Neural cell (in vitro differentiated cells): ENCODE results near the gene REPIN1. TPM values are rescaled to one million over a fixed set of nuclear protein-coding genes. Genes with fewer than 3 reads are reported as not detected.

Experiments used
- H2AFZ ChIP-seq: fragments of 200-600, 300-800 bp; sonication (generic), shearing (Covaris generic); 2 replicates; pipeline ENCODE4 v1.6.0; 2014; ENCODE audit warnings: low read depth, mild to moderate bottlenecking, antibody characterized with exemption, low read length, moderate library complexity
- H3F3A ChIP-seq: fragments of 200-600 bp; shearing (Covaris generic); 2 replicates; pipeline ENCODE4 v1.6.1; 2016; ENCODE audit warnings: mild to moderate bottlenecking, moderate library complexity, mixed read lengths, antibody characterized with exemption, low read length; ENCODE audit not compliant: insufficient read depth, poor library complexity, severe bottlenecking
- H3K27ac ChIP-seq: fragments of 200-600, 300-800 bp; sonication (generic), shearing (Covaris generic); 2 replicates; pipeline ENCODE4 v1.5.1; 2014; ENCODE audit warnings: mild to moderate bottlenecking, low read length, moderate library complexity
- H3K27me3 ChIP-seq: fragments of 300-800, 200-600 bp; sonication (generic), shearing (Covaris generic); 2 replicates; pipeline ENCODE4 v1.6.0; 2014; ENCODE audit warnings: mild to moderate bottlenecking, low read depth, low read length, moderate library complexity; ENCODE audit not compliant: insufficient read depth
- H3K36me3 ChIP-seq: fragments of 300-800, 200-600 bp; sonication (generic), shearing (Covaris generic); 2 replicates; pipeline ENCODE4 v1.5.1; 2014; ENCODE audit warnings: mild to moderate bottlenecking, antibody characterized with exemption, low read length, moderate library complexity; ENCODE audit not compliant: insufficient read depth
- H3K4me2 ChIP-seq: fragments of 300-800, 200-600 bp; sonication (generic), shearing (Covaris generic); 2 replicates; pipeline ENCODE4 v1.6.0; 2014; ENCODE audit warnings: mild to moderate bottlenecking, low read length
- H3K4me3 ChIP-seq: fragments of 300-800, 200-600 bp; sonication (generic), shearing (Covaris generic); 2 replicates; pipeline ENCODE4 v1.5.1; 2014; ENCODE audit warnings: mild to moderate bottlenecking, low read length, moderate library complexity
- H3K79me2 ChIP-seq: fragments of 200-600 bp; shearing (Covaris generic); replicated peaks from 2 replicates; pipeline ENCODE4 v1.6.0; 2014; ENCODE audit warnings: mild to moderate bottlenecking, low read length, moderate library complexity; ENCODE audit not compliant: insufficient read depth
- H3K9ac ChIP-seq: fragments of 300-800, 200-600 bp; sonication (generic), shearing (Covaris generic); 2 replicates; pipeline ENCODE4 v1.6.1; 2016; ENCODE audit warnings: mild to moderate bottlenecking, low read length, mixed read lengths
- H3K9me2 ChIP-seq: fragments of 200-600 bp; shearing (Covaris generic); 2 replicates; pipeline ENCODE4 v1.6.1; 2016; ENCODE audit warnings: mild to moderate bottlenecking, low read length, mixed read lengths; ENCODE audit not compliant: insufficient read depth
- H3K9me3 ChIP-seq: fragments of 200-600, 300-800 bp; sonication (generic), shearing (Covaris generic); 2 replicates; pipeline ENCODE4 v1.6.1; 2016; ENCODE audit warnings: mild to moderate bottlenecking, mixed run types, low read length, moderate library complexity, mixed read lengths
- H4K20me1 ChIP-seq: fragments of 200-600 bp; shearing (Covaris generic); 2 replicates; pipeline ENCODE4 v1.6.1; 2016; ENCODE audit warnings: mild to moderate bottlenecking, mixed run types; ENCODE audit not compliant: insufficient read depth
- CTCF ChIP-seq: fragments of 450-650 bp; IDR thresholded peaks from 2 replicates; pipeline ENCODE4 v1.5.1; 2014; ENCODE audit warnings: antibody characterized with exemption, mild to moderate bottlenecking, moderate library complexity; ENCODE audit not compliant: poor library complexity, severe bottlenecking
- EP300 ChIP-seq: fragments of 450-650 bp; conservative IDR thresholded peaks from 2 replicates; pipeline ENCODE4 v1.6.1; 2014; ENCODE audit warnings: antibody characterized with exemption, mild to moderate bottlenecking, moderate library complexity; ENCODE audit not compliant: poor library complexity, severe bottlenecking
- EZH2 ChIP-seq: fragments of 200-600, 300-800 bp; shearing (Covaris generic), sonication (generic); IDR thresholded peaks from 2 replicates; pipeline ENCODE4 v1.6.1; 2014; ENCODE audit warnings: antibody characterized with exemption, low read length, borderline replicate concordance, mild to moderate bottlenecking; ENCODE audit not compliant: insufficient read depth, poor library complexity, severe bottlenecking
- MXI1 ChIP-seq: fragments of 450-650 bp; conservative IDR thresholded peaks from 2 replicates; pipeline ENCODE4 v1.6.1; 2014; ENCODE audit warnings: antibody characterized with exemption, mild to moderate bottlenecking; ENCODE audit not compliant: poor library complexity, severe bottlenecking
- POLR2AphosphoS5 ChIP-seq: IDR thresholded peaks from 2 replicates; pipeline ENCODE4 v1.6.1; 2012
- RAD21 ChIP-seq: fragments of 450-650 bp; conservative IDR thresholded peaks from 2 replicates; pipeline ENCODE4 v1.6.1; 2014; ENCODE audit warnings: antibody characterized with exemption, mild to moderate bottlenecking, moderate library complexity
- REST ChIP-seq: IDR thresholded peaks from 2 replicates; pipeline ENCODE4 v1.6.1; 2012; ENCODE audit warnings: borderline replicate concordance
- SMC3 ChIP-seq: fragments of 450-650 bp; conservative IDR thresholded peaks from 2 replicates; pipeline ENCODE4 v1.6.1; 2014; ENCODE audit warnings: antibody characterized with exemption, mild to moderate bottlenecking, moderate library complexity; ENCODE audit not compliant: poor library complexity
- TAF1 ChIP-seq: IDR thresholded peaks from 2 replicates; pipeline ENCODE4 v1.6.1; 2012; ENCODE audit warnings: low read depth
- polyA plus RNA-seq: library from polyadenylated mRNA; depleted of rRNA; stranded (reverse); fragments of >200 nt; gene quantifications from 2 replicates; pipeline ENCODE4 v1.2.3, GENCODE V29; 2014

The REPIN1 gene
- polyA plus RNA-seq, 1 donor from 2014 or later, result 95.5 TPM

GRCh38 chr7:150393325-150393724, 24.7 kb downstream of the REPIN1 start:
- H3K36me3 ChIP-seq, result peaks cover 9% of the 10 kb centered on the region
- no peaks in the 10 kb centered on the region for H3K9me2 ChIP-seq
- no peak overlapping the region for H3K4me3 ChIP-seq
- no peaks in the 10 kb centered on the region for H3K27me3 ChIP-seq
- no peak for TF ChIP-seq CTCF
- no peak for TF ChIP-seq POLR2AphosphoS5
- no peak for TF ChIP-seq EZH2
- TF ChIP-seq TAF1, result no peak
- no peak for TF ChIP-seq RAD21
- no peak for TF ChIP-seq EP300
- no peak for TF ChIP-seq SMC3
- no peak for TF ChIP-seq REST
- TF ChIP-seq MXI1, result no peak
- no peaks in the 10 kb centered on the region for H3K9me3 ChIP-seq
- no peak overlapping the region for H3K4me2 ChIP-seq
- no peaks in the 10 kb centered on the region for H4K20me1 ChIP-seq
- H2AFZ ChIP-seq, result no peak overlapping the region
- no peak overlapping the region for H3K9ac ChIP-seq
- no peaks in the 10 kb centered on the region for H3F3A ChIP-seq
- no peak overlapping the region for H3K27ac ChIP-seq
- H3K79me2 ChIP-seq, result peaks cover 16% of the 10 kb centered on the region

GRCh38 chr7:150396426-150396825, 27.8 kb downstream of the REPIN1 start:
- Histone ChIP-seq H3K4me2 (no peak overlapping the region), H3K79me2 (peaks cover 16% of the 10 kb centered on the region), H3K9ac (no peak overlapping the region), H3K36me3 (no peaks in the 10 kb centered on the region), H2AFZ (no peak overlapping the region), H3K27me3 (no peaks in the 10 kb centered on the region), H3K9me2 (no peaks in the 10 kb centered on the region), H3K4me3 (no peak overlapping the region), H3K9me3 (no peaks in the 10 kb centered on the region), H4K20me1 (no peaks in the 10 kb centered on the region), H3F3A (no peaks in the 10 kb centered on the region), H3K27ac (no peak overlapping the region)
- no peak for TF ChIP-seq EP300
- no peak for TF ChIP-seq RAD21
- no peak for TF ChIP-seq SMC3

- Histone ChIP-seq H3K9me3 (no peaks in the 10 kb centered on the region), H3K27ac (no peak overlapping the region), H3K4me3 (no peak overlapping the region), H3K4me2 (no peak overlapping the region), H3F3A (no peaks in the 10 kb centered on the region), H3K27me3 (no peaks in the 10 kb centered on the region), H3K79me2 (peaks cover 15% of the 10 kb centered on the region), H2AFZ (no peak overlapping the region), H3K36me3 (no peaks in the 10 kb centered on the region), H3K9me2 (no peaks in the 10 kb centered on the region), H4K20me1 (no peaks in the 10 kb centered on the region), H3K9ac (no peak overlapping the region)
- TF ChIP-seq RAD21 (no peak), TAF1 (no peak), SMC3 (no peak), MXI1 (no peak), CTCF (no peak), EP300 (no peak), EZH2 (no peak), REST (no peak), POLR2AphosphoS5 (no peak)
Observed at GRCh38 chr7:150396851-150397260, 28.2 kb downstream of the REPIN1 start.
